ENCODE results near the gene SNRNP35.
"Not testable (repeated sequence)": the region's sequence is repeated elsewhere in the genome, so short reads cannot be mapped to it uniquely, and the experiment has no call there.

The SNRNP35 gene

DNA sequence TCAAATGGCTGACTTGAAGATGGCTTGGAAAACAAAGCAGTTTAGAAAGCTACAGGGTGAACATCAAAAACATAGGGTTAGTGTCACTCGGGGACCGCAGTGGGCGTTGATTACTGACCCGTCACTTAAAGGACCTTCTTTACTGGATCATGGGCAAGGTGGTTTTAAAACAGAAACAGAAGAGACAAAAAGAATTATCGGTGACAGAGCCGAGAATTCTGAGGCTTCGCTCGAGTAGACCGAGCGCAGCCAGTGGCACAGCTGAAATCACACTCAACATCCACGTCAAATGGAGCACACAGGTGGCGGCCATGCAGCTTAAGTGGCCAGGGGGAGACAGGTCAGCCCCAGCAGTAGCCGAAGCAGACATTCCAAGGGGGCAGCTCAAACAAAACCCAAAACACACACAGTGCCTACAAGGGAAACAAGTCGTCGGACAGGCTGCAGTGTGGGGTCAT, 17.3 kb downstream of the SNRNP35 start:
- H3K4me3 ChIP-seq (ENCODE audit: low read length) = no peak overlapping the region
- TF ChIP-seq, protein P1, sequence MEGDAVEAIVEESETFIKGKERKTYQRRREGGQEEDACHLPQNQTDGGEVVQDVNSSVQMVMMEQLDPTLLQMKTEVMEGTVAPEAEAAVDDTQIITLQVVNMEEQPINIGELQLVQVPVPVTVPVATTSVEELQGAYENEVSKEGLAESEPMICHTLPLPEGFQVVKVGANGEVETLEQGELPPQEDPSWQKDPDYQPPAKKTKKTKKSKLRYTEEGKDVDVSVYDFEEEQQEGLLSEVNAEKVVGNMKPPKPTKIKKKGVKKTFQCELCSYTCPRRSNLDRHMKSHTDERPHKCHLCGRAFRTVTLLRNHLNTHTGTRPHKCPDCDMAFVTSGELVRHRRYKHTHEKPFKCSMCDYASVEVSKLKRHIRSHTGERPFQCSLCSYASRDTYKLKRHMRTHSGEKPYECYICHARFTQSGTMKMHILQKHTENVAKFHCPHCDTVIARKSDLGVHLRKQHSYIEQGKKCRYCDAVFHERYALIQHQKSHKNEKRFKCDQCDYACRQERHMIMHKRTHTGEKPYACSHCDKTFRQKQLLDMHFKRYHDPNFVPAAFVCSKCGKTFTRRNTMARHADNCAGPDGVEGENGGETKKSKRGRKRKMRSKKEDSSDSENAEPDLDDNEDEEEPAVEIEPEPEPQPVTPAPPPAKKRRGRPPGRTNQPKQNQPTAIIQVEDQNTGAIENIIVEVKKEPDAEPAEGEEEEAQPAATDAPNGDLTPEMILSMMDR (IDR thresholded peaks at IDR 0.05; ENCODE audit: insufficient read depth, low read depth, low read length, missing control alignments) = no peak
- no peak for DNase-seq (ENCODE audit: low read depth)

DNA sequence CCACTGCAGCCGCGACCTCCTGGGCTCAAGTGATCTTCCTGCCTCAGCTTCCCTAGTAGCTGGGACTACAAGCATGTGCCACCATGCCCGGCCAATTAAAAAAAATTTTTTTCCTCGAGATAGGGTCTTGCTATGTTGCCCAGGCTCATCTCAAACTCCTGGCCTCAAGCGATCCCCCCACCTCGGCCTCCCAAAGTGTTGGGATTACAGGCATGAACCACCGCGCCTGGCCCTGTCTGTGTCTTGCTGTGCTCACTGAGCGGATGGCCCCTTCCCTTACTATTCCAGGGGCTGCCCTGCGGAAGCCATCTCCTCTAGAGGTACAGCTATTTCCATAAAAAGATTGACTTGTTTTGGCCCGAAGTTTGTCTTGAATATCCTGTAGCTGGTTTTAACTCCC, 20.1 kb downstream of the SNRNP35 start:
- TF ChIP-seq, protein P1 (IDR thresholded peaks at IDR 0.05; ENCODE audit: insufficient read depth, low read depth, low read length, missing control alignments) = no peak
- no peak overlapping the region for H3K4me3 ChIP-seq (ENCODE audit: low read length)
- no peak for DNase-seq (ENCODE audit: low read depth)

DNA sequence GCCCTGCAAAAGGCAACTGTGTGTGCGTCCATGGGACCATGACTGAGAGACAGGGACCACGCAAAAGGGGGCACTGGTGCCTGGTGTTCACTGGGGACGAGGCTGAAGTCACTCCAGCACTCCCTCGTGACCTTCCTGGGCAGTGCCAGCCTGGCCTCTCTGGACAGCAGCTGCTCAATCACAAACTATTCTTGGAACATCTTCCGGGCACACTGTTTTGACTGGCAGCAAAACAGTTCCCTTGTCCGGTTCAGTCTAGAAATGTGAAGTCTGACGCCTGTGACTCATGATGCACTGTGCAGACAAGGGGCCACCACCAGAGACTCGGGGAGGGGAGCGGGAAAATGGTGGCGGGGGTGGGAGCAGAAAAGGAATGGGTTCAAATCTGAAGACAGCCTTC, 20.8 kb downstream of the SNRNP35 start:
- H3K4me3 ChIP-seq (ENCODE audit: low read length) = no peak overlapping the region
- DNase-seq (ENCODE audit: low read depth) = no peak
- TF ChIP-seq, protein P1 (IDR thresholded peaks at IDR 0.05; ENCODE audit: insufficient read depth, low read depth, low read length, missing control alignments) = no peak

DNA sequence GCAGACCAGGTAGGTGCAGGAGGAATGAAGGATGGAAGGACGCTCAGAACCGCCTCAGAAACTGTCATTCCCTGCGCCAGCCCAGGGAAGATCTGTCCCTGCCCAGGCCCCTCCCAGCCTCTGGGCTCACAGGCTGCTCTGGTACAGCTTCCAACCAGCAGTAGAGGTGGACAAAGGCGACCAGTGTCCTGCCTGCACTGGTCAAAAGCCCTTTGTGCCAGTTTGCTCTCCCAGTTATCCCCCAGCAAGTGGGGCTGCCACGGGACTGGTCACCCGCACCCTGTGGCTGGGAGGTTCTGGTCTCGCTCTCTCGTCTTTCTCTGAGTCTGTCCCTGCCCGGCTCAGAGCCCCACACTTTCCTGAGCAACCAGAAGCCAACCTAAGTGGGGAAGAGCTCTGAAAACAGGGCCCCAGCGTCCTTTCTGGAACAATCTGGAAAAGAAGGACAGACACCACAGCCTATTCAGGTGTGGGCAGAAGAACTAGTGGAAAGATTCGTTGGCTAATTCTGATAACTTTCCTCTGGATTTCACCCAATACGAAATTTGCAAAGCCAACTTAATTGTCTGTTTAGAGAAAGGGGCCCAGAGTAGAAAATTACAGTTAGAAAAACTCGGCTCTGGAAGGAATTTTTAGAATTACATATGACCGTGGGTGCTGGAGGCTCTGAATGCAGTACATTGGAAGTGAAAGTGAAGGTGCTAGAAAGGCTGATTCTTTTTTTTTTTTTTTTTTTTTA, 21.7 kb downstream of the SNRNP35 start:
- TF ChIP-seq, protein P1 (IDR thresholded peaks at IDR 0.05; ENCODE audit: insufficient read depth, low read depth, low read length, missing control alignments) = no peak
- no peak for DNase-seq (ENCODE audit: low read depth)
- no peak overlapping the region for H3K4me3 ChIP-seq (ENCODE audit: low read length)

DNA sequence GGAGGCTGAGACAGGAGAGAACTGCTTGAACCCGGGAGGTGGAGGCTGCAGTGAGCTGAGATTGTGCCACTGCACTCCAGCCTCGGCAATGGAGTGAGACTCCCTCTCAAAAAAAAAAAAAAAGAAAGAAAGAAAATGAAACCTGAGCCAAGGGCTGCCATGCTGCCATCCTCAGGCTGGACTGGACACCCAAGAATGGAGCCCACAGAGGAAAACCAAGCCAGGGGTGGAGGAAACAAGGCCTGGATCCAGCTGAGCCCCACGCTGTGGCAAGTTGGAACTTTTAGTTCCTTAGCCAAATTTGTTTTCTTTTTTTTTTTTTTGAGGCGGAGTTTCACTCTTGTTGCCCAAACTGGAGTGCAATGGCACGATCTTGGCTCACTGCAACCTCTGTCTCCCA, 23.3 kb downstream of the SNRNP35 start:
- not testable (repeated sequence) for H3K4me3 ChIP-seq (ENCODE audit: low read length); DNase-seq (ENCODE audit: low read depth)

DNA sequence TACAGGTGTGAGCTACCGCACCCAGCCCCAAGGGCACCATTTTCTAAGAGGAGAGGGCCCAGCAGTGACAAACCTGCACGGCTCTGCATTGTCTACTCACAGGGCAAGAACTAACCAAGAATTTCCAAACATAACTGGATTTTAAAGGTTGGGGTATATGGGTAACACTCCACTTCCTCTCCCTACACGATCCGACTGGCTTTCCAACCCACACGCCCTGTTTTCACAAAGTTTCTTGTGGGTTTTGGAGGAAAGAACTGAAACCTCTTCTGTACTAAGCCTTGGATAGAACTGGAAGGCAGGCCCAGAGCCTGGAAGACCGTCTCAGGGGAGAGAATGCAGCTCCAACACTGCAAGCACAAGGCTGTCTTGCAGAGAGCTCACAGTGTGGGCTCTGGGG, 24.9 kb downstream of the SNRNP35 start:
- no peak overlapping the region for H3K4me3 ChIP-seq (ENCODE audit: low read length)
- no peak for DNase-seq (ENCODE audit: low read depth)
- TF ChIP-seq, protein P1 (IDR thresholded peaks at IDR 0.05; ENCODE audit: insufficient read depth, low read depth, low read length, missing control alignments) = no peak

DNA sequence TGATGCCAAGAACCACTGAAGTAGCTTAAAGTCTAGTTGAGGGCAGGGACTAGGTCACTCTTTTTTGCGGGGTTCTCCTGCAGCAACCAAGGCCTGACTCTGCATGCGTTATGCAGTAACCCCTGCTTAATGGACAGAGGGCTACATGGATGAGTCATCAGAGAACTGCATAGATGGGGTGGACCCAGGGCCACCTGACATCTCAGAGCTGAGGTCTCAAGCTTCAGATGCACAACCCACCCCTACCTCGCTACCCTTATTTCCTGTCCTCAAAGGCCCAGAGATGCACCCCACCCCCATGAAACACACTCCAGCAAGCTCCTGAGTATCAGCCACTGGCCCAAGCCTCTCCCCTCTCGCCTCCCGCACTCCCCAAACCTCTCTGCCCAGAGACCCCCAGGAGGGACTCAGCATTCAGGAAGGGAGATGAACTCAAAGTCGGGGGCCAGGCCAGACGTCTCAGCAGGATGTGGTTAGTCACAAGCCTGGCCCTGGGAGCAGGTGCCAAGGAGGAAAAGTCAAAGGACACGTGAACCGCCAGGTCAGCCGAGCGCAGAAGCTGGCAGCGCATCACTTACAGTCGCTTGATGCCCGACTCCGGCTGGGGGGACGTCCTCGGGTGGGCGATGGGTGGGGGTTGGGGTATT, 25.8 kb downstream of the SNRNP35 start:
- TF ChIP-seq, protein P1 (IDR thresholded peaks at IDR 0.05; ENCODE audit: insufficient read depth, low read depth, low read length, missing control alignments) = no peak
- H3K4me3 ChIP-seq (ENCODE audit: low read length) = no peak overlapping the region
- no peak for DNase-seq (ENCODE audit: low read depth)

All from epithelial cell of esophagus (primary cell).